Glutamatergic neuron (in vitro differentiated cells): ENCODE measurements around the gene DENND5B. TPM values are rescaled to one million over a fixed set of nuclear protein-coding genes. Genes with fewer than 3 reads are reported as not detected.

ENCODE experiments used
- DNase-seq: peaks from one replicate; pipeline ENCODE4 v3.0.0; 2022
- H3K27ac Mint-ChIP-seq: one replicate; pipeline ENCODE4 v1.8.0; 2020; ENCODE audit warnings: mild to moderate bottlenecking, mixed read lengths, inconsistent platforms; ENCODE audit not compliant: unreplicated experiment
- H3K27me3 Mint-ChIP-seq: one replicate; pipeline ENCODE4 v1.8.0; 2020; ENCODE audit warnings: mild to moderate bottlenecking, moderate library complexity, mixed read lengths, inconsistent platforms; ENCODE audit not compliant: unreplicated experiment
- H3K36me3 Mint-ChIP-seq: one replicate; pipeline ENCODE4 v1.8.0; 2020; ENCODE audit warnings: mild to moderate bottlenecking, mixed read lengths, inconsistent platforms; ENCODE audit not compliant: unreplicated experiment
- H3K4me1 Mint-ChIP-seq: one replicate; pipeline ENCODE4 v1.8.0; 2020; ENCODE audit warnings: mild to moderate bottlenecking, low read depth, mixed read lengths, inconsistent platforms; ENCODE audit not compliant: unreplicated experiment
- H3K4me3 Mint-ChIP-seq: one replicate; pipeline ENCODE4 v1.8.0; 2020; ENCODE audit warnings: mild to moderate bottlenecking, mixed read lengths, inconsistent platforms; ENCODE audit not compliant: unreplicated experiment
- H3K9me3 Mint-ChIP-seq: one replicate; pipeline ENCODE4 v1.8.0; 2020; ENCODE audit warnings: mild to moderate bottlenecking, moderate library complexity, mixed read lengths, inconsistent platforms; ENCODE audit not compliant: unreplicated experiment
- total RNA-seq: library from RNA; stranded (reverse); fragmentation: NEBNext Ultra II Directional; extraction: Animal tissue kit (Norgen Biotek cat#: 25700); gene quantifications from one replicate; pipeline ENCODE4 v1.2.1, GENCODE V29; 2021; ENCODE audit not compliant: unreplicated experiment
- TF ChIP-seq, protein P1 (sequence below): fragments of 200-600 bp; sonication (generic); IDR thresholded peaks from one replicate; pipeline ENCODE4 v1.5.0; 2021; ENCODE audit not compliant: partially characterized antibody, unreplicated experiment

DENND5B gene
- total RNA-seq, 1 donor from 2014 or later: 45.6 TPM

DNA sequence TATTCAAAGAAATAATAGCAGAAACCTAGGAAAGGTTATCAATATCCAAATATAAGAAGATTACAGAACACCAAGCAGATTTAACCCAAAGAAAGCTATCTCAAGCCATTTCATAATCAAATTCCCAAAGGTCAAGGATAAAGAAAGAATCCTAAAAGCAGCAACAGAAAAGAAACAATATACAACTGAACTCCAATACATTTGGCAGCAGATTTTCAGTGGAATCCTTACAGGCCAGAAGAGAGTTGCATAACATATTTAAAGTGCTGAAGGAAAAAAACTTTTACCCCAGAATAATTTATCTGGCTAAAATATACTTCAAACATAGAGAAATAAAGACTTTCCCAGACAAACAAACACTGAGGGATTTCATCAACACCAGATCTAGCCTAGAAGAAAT lies 54.3 kb downstream of the DENND5B start:
- TF ChIP-seq, protein P1, sequence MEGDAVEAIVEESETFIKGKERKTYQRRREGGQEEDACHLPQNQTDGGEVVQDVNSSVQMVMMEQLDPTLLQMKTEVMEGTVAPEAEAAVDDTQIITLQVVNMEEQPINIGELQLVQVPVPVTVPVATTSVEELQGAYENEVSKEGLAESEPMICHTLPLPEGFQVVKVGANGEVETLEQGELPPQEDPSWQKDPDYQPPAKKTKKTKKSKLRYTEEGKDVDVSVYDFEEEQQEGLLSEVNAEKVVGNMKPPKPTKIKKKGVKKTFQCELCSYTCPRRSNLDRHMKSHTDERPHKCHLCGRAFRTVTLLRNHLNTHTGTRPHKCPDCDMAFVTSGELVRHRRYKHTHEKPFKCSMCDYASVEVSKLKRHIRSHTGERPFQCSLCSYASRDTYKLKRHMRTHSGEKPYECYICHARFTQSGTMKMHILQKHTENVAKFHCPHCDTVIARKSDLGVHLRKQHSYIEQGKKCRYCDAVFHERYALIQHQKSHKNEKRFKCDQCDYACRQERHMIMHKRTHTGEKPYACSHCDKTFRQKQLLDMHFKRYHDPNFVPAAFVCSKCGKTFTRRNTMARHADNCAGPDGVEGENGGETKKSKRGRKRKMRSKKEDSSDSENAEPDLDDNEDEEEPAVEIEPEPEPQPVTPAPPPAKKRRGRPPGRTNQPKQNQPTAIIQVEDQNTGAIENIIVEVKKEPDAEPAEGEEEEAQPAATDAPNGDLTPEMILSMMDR: no peak
- H3K27ac Mint-ChIP-seq: no peak overlapping the region

DNA sequence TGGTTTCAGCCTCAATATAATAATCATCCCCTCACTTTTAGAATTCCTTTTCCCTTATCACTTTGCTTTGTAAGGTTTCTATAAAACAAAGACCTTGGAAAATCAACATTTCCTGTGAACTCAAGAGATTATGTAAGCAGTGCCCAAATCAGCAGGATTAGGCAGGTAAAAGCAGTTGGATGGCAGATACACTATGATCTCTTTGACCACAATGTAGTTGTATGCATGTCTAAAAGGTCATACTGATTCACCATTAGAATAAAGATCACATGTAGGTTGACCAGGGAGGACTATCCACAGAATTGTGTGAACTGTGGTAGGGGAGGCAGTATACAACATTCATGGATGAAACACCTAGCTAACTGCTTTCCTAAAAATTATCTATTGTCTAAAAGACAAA lies 57.5 kb downstream of the DENND5B start:
- Mint-ChIP-seq H3K27me3 (peaks cover 2% of the 10 kb centered on the region), H3K9me3 (no peaks in the 10 kb centered on the region), H3K4me3 (no peak overlapping the region), H3K4me1 (no peaks in the 10 kb centered on the region), H3K36me3 (no peaks in the 10 kb centered on the region), H3K27ac (no peak overlapping the region)
- TF ChIP-seq, protein P1: no peak
- DNase-seq: no peak

More for the DNA sequence above, 54.3 kb downstream of the DENND5B start:
- H3K4me1 Mint-ChIP-seq: no peaks in the 10 kb centered on the region
- no peaks in the 10 kb centered on the region for H3K36me3 Mint-ChIP-seq
- peaks cover 3% of the 10 kb centered on the region for H3K9me3 Mint-ChIP-seq
- no peak for DNase-seq
- no peak overlapping the region for H3K4me3 Mint-ChIP-seq
- H3K27me3 Mint-ChIP-seq: peaks cover 8% of the 10 kb centered on the region

DNA sequence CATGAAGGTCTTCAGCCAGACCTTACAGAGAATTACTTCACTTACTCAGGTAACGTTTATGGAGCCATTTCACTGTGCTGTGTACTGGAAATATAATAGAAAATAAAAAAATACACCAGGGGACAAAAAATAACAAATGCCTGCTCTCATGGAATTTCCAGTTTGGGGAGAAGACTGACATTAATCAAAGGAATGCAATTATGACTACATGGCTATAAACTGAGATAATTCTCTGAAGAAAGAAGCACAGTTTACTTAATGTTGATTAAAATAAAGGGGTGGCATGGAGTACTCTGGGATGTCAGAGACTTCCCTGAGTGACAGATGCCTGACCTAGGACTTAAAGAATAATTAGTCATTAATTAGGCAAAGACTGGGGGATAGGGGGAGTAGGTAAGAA lies 59.0 kb downstream of the DENND5B start:
- Mint-ChIP-seq H3K36me3 (no peaks in the 10 kb centered on the region), H3K4me1 (no peaks in the 10 kb centered on the region), H3K4me3 (no peak overlapping the region), H3K27me3 (peaks cover 2% of the 10 kb centered on the region), H3K27ac (no peak overlapping the region), H3K9me3 (no peaks in the 10 kb centered on the region)
- TF ChIP-seq, protein P1: no peak
- DNase-seq: no peak

DNA sequence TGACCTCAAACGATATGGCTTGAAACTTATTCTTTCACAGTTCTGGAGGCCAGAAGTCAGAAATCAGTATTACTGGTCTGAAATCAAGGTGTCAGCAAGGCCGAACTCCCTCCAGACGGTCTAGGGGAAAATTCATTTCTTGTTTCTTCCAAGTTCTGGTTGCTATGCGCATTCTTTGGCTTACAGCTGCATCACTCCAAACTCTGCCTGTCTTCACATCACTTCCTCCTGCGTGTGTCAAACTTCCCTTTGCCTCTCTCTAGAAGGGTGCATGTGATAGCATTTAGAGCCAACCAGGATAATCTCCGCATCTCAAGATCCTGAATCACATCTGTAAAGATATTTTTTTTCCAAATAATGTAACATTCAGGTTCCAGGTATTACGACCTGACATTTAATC lies 62.8 kb downstream of the DENND5B start:
- H3K9me3 Mint-ChIP-seq: no peaks in the 10 kb centered on the region
- no peak overlapping the region for H3K27ac Mint-ChIP-seq
- no peaks in the 10 kb centered on the region for H3K27me3 Mint-ChIP-seq
- H3K4me1 Mint-ChIP-seq: no peaks in the 10 kb centered on the region
- TF ChIP-seq, protein P1: no peak
- H3K36me3 Mint-ChIP-seq: no peaks in the 10 kb centered on the region
- DNase-seq: no peak
- H3K4me3 Mint-ChIP-seq: no peak overlapping the region

DNA sequence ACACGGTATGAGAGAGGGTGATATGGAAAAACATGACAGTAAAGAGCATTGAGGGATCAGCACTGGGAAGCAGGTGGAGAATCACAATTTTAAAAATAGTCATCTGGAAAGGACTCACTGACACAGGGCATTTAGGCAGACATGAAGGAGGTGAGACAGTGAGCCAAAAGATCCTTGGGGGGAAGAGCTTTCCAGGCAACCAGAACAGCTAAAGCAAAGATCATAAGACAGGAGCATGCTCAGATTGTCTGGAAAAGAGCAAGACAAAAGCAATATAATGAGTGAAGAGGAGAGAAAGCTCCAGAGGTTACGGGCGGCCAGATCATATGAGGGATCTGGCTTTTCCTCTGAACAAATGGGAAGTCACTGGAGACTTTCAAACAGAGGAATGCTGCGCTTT lies 63.9 kb downstream of the DENND5B start:
- Mint-ChIP-seq H3K4me3 (no peak overlapping the region), H3K36me3 (no peaks in the 10 kb centered on the region), H3K4me1 (no peaks in the 10 kb centered on the region), H3K9me3 (no peaks in the 10 kb centered on the region), H3K27me3 (no peaks in the 10 kb centered on the region), H3K27ac (no peak overlapping the region)
- no peak for DNase-seq
- TF ChIP-seq, protein P1: no peak
